HL-60 (cell line): ENCODE measurements around the gene DISP3.

Source experiments
- GABPA ChIP-seq: IDR thresholded peaks from 2 replicates; pipeline ENCODE4 v1.6.1; 2012; ENCODE audit warnings: low read depth
- TF ChIP-seq, protein P1 (sequence below): IDR thresholded peaks from one replicate; pipeline ENCODE4 v1.5.1; 2011; ENCODE audit warnings: low read length, control low read depth, inconsistent platforms; ENCODE audit not compliant: insufficient read depth
- TF ChIP-seq, protein P2 (sequence below): IDR thresholded peaks from 2 replicates; pipeline ENCODE4 v1.6.1; 2012; ENCODE audit warnings: low read depth; ENCODE audit not compliant: insufficient replicate concordance

DNA sequence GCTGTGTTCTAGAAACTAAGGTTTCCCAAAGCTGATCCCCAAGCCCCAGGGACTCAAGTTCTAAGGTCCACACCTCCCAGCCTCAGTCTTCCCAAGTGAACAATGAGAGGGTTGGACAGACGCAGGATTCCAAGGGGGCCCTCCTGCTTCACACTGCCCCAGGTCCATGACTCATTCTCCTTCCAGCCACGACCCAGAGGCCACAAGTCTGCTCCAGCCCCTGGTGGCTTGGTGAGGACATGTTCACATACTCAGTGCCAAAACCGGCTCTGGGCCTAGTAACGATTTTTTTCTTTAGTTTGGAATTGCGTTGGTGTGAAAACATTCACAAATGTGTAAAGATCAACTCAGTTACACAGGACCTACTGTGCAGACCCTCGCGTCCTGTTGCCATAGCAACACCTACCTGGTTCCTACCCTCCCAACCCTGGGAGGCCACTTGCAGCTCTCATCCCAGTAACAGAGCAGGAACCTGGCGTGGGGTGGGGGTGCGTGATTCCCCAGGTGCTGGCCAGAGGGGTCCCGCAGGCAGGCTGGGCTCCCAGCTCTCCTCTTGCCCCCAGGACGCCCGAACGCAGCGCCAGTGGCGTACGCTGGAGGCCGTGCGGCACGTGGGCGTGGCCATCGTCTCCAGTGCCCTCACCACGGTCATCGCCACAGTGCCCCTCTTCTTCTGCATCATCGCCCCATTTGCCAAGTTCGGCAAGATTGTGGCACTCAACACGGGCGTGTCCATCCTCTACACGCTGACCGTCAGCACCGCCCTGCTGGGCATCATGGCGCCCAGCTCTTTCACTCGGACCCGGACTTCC is 57.0 kb downstream of the DISP3 start:
- TF ChIP-seq, protein P1, sequence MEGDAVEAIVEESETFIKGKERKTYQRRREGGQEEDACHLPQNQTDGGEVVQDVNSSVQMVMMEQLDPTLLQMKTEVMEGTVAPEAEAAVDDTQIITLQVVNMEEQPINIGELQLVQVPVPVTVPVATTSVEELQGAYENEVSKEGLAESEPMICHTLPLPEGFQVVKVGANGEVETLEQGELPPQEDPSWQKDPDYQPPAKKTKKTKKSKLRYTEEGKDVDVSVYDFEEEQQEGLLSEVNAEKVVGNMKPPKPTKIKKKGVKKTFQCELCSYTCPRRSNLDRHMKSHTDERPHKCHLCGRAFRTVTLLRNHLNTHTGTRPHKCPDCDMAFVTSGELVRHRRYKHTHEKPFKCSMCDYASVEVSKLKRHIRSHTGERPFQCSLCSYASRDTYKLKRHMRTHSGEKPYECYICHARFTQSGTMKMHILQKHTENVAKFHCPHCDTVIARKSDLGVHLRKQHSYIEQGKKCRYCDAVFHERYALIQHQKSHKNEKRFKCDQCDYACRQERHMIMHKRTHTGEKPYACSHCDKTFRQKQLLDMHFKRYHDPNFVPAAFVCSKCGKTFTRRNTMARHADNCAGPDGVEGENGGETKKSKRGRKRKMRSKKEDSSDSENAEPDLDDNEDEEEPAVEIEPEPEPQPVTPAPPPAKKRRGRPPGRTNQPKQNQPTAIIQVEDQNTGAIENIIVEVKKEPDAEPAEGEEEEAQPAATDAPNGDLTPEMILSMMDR, result no peak
- TF ChIP-seq, protein P2, sequence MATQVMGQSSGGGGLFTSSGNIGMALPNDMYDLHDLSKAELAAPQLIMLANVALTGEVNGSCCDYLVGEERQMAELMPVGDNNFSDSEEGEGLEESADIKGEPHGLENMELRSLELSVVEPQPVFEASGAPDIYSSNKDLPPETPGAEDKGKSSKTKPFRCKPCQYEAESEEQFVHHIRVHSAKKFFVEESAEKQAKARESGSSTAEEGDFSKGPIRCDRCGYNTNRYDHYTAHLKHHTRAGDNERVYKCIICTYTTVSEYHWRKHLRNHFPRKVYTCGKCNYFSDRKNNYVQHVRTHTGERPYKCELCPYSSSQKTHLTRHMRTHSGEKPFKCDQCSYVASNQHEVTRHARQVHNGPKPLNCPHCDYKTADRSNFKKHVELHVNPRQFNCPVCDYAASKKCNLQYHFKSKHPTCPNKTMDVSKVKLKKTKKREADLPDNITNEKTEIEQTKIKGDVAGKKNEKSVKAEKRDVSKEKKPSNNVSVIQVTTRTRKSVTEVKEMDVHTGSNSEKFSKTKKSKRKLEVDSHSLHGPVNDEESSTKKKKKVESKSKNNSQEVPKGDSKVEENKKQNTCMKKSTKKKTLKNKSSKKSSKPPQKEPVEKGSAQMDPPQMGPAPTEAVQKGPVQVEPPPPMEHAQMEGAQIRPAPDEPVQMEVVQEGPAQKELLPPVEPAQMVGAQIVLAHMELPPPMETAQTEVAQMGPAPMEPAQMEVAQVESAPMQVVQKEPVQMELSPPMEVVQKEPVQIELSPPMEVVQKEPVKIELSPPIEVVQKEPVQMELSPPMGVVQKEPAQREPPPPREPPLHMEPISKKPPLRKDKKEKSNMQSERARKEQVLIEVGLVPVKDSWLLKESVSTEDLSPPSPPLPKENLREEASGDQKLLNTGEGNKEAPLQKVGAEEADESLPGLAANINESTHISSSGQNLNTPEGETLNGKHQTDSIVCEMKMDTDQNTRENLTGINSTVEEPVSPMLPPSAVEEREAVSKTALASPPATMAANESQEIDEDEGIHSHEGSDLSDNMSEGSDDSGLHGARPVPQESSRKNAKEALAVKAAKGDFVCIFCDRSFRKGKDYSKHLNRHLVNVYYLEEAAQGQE, result no peak
- TF ChIP-seq GABPA, result no peak
